Activated T-helper 1 cell treated with anti-CD3 and anti-CD28 coated beads, Interleukin-2, amount 50 U/mL, for 16 hours (primary cell): ENCODE measurements around the gene ITGB3.
"Not testable (repeated sequence)": the region's sequence is repeated elsewhere in the genome, so short reads cannot be mapped to it uniquely, and the experiment has no call there.

Source experiments
- DNase-seq, 2 donors: peaks; one replicate each; pipeline ENCODE4 v3.0.0-alpha.2; 2020; ENCODE audit warnings: low read depth in 1 of 2, low spot score in 1 of 2

ITGB3 gene

DNA sequence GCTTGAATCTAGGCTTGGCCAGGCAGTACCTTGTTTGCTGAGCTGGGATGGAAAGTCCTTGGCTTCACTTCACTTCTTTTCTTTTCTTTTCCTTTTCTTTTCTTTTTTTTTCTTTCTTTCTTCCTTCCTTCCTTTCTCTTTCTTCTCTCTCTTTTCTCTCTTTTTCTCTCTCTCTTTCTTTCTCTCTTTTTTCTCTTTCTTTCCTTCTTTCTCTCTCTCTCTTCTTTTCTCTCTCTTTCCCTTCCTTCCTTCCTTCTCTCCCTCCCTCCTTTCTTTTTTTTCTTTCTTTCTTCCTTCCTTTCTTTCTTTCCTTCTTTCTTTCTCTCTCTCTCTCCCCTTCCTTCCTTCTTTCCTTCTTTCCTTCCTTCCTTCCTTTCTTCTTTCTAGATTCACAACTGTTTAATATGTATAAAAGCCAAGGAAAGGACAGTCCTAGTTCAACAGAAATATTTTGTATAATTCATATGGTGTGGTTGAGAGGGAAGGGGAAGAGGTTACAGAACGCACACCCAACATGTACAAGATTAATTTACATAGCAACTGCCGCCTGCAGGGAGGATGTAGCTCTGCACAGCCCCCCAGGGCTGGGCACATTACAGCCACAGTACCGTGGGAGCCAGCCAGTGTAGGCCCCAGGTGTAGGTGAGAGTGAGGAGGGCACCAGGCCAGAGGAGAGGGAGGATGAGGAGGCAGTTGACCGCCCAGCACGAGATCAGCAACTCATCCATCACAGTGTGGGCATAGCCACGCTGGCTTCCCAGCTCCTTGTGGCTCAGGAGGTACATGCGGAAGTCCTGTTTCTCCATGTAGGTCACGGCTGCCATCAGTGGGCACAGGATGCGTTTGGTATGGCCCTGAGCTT lies 9.7 kb upstream of the ITGB3 start:
- no peak for DNase-seq

DNA sequence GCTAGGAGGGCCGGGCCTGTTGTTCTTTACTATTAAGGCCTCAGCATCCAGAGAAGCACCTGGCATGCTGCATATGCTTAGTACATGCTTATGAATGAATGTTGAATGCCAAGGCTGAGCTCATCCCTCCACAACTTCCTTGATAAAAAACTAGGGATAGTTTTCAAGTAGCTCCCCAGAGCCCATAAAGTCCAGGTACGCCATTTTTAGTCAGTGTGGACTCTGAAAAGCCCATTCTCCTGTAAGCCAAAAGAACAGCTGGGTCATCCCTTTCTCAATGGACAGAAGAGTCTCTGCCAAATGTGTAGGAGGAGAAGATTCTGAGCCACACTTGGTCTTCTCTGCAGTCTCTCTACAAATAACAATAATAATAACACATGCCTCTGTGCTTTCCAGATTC lies 8.9 kb upstream of the ITGB3 start:
- DNase-seq = no peak

DNA sequence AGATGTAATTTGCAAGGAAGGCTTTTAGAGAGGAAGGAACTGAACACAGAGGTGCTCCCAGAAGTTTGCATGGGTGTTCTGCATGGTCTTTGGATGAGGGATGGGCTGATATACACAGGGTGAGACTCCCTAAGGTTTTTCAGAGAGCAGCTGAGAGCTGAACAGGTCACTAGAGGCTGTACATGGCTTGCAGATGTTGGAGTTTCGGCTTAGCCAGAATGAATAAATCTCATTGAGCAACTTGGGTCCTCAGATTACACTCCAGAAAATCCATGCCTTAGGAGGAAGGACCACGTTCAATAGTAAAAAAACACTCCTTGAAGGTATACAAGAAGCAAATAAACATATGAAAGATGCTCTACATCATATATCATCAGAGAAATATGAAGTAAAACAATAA lies 7.5 kb upstream of the ITGB3 start:
- no peak for DNase-seq

DNA sequence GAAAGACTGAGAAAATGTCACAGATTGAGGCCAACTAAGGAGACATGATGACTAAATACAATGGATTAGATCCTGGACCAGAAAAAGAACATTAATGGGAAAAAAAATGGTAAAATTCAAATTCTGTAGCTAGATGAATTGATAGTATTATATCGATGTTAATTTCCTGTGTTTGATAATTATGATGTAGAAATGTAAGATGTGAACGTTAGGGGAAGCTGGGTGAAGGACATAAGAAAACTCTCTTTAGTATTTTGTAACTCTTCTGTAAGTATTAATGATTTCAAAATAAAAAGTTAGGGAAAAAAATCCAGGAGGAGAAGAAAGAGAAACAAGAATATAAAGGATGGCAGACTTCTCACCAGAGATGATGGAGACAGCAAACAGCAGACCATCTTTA lies 2.8 kb upstream of the ITGB3 start:
- no peak for DNase-seq

DNA sequence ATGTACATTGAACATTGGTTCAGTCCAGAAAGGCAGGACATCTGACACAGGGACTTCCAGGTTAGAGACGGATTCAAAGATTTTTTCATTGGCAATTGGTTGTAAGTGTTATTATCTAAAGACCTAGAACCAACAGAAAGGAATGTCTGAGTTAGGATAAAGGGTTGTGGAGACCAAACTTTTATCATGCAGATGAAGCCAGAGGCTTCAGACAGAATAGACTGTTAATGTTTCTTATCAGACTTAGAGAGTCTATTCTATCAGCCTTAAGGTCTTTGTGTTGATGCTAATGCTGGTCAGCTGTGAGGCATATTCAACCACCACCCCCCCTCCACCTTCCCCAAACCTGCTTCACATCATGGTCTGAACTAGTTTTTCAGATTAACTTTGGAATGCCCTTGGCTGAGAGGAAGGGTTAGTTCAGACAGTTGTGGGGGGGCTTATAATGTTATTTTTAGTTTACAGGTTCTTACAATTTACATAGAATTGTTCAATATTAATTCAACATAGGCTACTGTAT lies 2.1 kb upstream of the ITGB3 start:
- DNase-seq = no peak

DNA sequence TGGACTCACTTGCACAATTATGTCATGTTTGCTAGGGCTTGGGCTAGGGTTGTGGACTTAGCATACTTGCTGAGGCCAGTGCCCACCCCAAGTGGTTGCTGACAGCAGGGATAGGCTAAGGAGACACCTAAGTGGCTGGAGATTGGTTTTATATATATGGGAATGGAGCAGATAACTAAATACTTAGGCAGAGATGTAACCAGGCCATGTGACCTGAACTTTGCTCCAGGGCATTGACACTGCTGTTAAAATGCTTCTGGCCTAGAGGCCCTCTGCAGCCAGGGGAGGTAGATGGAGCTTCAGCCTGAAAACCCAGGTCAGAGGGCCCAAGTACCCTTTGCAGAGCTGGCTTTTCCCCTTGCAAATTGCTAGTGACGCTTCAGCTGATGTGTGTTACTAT lies 1.4 kb upstream of the ITGB3 start:
- DNase-seq = no peak

DNA sequence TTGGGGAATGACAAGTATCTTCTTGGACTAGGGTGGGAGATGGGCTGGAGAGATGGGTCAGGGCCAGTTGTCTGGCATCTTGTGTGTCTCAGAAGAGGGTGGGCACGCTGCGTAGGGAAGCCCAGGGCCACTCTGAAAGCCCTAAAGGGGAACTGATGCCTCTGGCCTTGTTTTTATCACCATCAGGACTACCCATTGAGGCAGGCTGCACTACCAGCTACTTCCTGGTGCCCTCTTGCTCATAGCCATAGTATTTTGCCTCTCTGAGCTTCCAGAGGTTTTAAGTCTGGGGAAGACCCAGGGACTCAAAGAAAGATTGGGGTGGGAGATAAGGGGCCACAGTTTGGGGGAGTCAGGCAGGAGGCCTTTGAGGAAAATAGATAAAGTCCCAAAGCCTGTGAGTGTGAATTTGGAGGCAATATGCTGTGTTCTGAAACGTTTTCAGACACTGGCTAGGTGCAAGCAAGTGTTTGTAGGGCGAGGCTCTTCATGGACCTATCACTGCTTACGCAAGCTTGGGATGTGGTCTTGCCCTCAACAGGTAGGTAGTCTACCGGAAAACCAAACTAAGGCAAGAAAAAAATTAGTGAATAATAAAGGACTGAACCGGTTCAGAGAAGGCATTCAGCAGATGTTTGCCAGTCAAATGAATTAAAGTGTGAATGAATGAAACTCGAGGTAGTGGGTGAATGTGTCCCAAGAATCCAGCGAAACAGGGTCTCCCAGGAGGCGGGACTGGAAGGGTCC lies 688 bp upstream of the ITGB3 start:
- DNase-seq = no peak

DNA sequence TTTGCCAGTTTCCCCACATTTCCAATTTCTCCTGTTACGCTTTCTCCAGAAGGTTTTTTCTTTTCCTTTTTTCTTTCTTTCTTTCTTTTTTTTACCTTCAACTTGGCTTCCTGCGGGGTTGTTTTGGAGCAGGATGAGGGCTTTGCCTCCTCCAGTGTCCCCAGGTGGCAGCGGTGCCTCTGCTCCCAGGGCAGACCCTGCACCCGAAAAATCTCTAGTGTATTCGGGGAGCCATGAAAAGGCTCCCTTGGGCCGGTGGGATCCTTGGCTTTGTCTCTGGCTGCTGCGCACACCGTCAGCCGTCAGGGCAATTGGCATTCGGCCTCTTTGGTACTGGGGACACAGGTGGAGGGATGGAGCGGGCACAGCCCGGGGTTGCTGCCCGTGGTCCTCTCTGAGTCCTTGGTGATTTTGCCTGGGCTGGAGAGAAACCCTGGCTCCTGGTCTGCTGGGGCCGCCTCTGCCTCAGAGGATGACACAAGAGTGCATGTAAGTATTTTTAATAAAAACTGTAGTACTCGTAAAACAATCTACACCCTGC lies 846 bp downstream of the ITGB3 start:
- no peak for DNase-seq

DNA sequence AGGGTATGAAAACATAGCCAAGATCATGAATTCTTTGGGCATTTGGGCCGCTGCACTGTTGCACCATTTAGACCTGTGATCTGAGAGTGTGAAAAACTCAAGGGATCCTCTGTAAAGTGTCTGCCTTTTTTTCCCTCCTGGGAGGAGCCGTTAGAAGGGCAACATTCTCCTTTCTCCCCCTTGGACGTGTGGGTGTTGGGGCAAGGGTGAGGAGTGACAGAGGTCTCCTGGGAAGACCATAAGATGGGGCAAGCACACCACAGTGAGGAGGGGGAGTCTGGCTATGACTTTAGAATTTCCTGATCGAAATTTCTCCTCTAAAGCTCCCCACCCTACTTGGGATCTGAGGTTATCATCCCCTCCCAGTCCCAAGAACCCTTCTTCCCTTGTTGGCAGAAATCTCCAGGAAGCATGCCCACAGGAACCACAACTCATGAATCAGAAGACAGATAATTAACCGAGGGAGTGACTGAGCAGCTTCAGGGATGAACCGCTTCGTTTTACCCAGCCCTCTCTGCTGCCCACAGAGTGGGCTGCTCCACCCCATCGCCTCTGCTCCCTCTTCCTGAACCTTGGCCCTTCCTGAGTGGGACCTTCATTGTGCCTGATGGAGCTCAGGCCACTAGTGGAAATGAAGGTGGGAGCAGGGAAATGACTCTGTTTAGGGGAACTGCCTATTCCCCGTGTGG lies 4.2 kb downstream of the ITGB3 start:
- DNase-seq = no peak

DNA sequence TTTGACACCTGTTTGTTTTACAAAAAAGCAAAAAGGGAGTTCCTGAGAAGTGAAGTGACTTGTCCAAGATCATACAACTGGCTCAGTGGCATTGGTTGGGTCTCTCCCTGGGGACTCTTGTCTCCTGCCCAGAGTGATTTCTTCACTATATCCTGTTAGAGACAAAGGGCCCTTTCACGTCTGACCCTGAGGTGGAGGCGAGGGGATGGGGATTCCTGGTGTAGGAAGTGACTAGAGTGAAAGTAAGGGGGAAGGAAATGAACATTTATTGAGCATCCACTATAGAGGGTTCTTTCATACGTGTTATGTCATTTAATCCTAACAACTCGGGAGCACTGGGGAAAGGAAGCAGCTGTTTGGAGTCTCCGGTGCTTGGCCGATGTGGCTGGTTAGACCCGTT lies 9.0 kb downstream of the ITGB3 start:
- no peak for DNase-seq

DNA sequence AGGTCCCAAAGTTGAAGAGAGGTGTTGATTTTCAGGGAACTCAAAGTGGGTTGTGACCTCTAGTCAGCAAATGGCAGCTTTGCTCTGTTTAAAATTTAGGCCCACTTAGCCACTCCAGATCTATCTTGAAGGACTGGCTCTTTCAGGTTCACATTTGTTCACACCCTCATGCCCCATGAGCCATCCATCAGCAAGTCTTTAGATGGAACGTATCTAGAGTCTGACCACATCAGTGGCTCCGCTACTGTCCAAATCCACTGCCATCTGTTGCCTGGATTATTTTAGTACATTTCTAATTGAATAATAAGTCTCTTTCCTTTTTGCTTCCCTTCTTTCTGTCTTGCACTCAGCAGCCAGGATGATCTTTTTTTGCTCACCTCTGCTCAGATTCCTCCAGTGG lies 10.5 kb downstream of the ITGB3 start:
- no peak for DNase-seq

DNA sequence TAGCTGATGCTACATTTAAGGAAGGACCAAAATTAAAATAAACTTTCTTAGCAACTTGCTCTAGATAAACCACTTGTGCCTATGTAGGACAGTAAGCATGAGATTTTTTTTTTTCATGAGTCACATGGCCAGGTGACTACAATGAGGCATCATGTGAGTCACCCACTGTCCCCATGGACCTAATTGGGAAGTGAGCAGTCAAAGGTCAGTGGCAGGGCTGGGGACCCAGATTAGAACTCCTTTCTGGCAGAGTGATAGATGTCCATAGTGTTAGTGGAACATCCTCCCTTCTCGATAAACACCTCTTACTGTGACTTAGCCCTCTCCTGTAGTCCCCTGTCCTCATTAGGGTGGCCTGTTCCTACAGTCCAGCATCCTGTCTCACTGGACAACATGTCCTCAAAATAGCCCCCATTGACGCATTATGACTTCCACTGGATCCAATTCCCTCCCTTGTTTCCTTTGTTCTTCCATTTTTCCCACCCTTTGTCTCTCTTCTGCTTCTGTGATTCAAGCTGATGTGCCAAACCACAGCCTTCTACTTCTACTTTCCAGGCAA lies 12.4 kb downstream of the ITGB3 start:
- no peak for DNase-seq

DNA sequence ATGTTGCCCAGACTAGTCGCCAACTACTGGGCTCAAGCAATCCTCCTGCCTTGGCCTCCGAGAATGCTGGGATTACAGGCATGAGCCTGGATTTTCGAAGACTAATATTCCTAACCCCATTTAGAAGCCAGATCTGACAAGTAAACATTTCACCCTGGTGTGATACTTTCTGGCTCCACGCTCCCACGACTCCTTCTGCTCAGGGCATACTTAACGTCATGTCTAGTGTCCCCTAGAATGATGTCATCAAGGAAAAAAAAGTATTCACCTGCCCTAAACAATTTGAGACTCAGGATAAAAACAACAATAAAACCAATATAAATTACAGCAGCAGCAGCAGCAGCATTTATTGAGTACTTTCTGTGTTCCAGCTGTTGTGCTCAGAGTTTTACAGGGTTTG lies 13.2 kb downstream of the ITGB3 start:
- DNase-seq = no peak

DNA sequence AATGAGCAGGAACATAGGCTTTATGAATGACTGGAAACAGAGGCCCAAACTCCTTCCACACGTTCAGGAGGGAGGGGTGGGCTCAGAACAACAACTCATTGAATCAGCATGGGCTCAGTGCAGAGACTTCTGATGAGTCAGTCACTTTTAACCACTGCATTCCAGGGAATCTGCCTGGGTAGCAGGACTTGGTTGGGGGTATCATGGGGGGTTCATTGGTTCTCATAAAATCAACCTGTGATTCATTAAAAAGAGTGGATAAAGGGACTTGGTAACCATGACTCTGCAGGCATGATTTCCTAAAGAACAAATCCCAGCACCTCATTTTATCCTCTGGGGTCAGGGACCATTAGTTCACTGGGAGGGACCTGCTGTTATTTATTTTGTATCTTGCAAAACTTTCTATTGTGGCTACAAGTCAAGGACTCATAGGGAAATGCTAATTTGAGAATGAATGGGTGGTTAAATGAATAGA lies 13.8 kb downstream of the ITGB3 start:
- DNase-seq = no peak

DNA sequence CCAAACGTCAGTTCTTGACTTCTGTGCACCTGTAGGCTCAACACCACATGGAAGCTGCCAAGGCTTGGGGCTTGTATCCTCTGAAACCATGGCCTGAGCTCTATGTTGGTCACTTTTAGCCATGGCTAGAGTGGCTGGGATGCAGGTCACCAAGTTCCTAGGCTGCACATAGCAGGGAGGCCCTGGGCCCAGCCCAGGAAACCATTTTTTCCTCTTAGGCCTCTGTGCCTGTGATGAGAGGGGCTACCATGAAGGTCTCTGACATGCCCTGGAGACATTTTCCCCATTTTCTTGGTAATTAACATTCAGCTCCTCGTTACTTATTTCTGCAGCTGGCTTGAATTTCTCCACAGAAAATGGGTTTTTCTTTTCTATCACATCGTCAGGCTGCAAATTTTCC lies 15.3 kb downstream of the ITGB3 start:
- DNase-seq = not testable (repeated sequence)

DNA sequence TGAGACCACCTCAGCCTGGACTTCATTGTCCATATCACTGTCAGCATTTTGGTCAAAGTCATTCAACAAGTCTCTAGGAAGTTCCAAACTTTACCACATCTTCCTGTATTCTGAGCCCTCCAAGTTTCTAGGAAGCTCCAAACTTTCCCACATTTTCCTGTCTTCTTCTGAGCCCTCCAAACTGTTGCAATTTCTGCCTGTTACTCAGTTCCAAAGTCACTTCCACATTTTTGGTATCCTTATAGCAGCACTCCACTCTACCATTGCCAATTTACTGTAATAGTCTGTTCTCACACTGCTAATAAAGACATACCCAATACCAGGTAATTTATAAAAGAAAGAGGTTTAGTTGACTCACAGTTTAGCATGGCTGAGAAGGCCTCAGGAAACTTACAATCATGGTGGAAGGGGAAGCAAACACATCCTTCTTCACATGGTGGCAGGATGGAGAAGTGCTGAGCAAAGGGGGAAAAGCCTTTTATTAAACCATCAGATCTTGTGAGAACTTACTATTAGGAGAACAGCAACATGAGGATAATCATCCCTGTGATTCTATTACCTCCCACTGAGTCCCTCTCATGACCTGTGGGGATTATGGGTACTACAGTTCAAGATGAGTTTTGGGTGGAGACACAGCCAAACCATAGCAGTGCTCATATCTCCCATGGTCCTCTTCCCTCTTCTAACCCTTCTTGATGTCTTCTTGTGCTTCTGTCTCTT lies 16.1 kb downstream of the ITGB3 start:
- not testable (repeated sequence) for DNase-seq

DNA sequence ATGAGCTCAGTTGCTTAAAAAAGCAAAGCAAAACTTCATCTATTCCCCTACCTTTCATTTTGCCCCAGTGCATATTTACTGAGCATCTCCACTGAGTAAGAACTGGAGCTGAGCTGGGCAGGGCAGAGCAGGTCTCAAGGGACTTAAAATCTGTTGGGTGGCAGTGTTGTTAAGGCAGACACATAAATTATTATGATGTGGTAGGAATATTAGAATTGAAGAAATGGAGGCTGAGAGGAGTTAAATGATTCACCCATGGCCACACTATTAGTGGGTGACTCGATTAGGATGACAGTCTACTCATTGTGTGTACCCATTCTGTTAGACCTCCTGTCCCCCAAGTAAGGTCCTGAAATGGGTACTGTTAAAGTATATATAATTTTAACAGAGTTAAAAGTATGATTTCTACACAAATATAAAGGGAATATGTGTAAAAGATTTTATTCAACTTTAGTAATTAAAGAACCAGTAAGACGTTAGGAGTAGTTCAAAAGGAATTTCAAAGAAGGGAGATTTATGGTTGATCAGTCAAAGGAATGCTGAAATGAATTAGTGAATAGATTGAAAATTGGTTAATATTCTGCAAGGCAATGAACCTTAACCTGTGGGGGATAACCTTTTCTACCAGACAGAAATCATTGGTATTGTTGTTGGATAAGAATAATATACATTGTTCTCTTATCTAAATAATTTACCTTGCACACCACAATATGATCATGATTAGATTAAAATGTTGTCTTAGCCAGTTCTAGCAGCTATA lies 17.5 kb downstream of the ITGB3 start:
- DNase-seq = no peak

DNA sequence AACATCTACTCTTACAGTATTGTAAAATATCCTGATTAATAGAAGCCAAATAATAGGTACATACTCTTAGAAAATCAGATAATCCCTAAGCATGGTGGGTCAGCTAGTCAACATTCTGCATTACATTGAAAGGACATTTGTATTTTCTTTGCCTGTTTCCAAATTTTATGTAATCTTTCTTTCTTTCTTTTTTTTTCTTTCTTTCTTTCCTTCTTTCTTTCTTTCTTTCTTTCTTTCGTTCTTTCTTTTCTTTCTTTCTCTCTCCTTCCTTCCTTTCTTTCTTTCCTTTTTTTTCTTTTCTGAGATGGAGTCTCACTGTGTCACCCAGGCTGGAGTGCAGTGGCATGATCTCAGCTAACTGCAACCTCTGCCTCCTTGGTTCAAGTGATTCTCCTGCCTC lies 18.9 kb downstream of the ITGB3 start:
- no peak for DNase-seq

DNA sequence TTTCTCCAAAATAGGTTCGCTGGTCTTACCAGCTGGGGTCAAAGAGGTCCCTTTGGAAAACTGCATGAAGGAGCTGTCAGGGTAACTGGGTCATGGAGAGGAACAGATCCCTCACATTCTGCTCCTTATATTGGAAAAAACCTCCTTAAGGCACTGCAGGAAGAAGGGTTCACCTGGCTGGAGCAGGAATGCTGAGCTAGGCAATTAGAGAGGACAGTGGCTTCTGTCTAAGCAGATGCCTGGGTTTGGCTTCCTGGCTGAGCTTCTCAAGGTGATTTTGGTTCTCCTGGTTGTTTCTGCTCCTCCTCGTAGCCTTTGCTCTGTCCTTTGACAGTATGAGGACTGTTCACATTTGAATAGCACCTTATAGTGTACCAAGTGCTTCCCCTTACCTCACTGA lies 19.6 kb downstream of the ITGB3 start:
- no peak for DNase-seq
